Measurements from ENCODE around the gene VPS45. TPM values are rescaled to one million over a fixed set of nuclear protein-coding genes. Genes with fewer than 3 reads are reported as not detected.

VPS45 gene
- total and polyA plus RNA-seq, 10 donors: 16.2 to 62.8 (median 42.1) TPM

GRCh38 chr1:150171801-150172200 lies 104.2 kb downstream of the VPS45 start:
- TF ChIP-seq POLR2AphosphoS5 (IDR thresholded peaks at IDR 0.05): no peak
- no peak for TF ChIP-seq CTCF (IDR thresholded peaks at IDR 0.05 in 8 of 11, conservative IDR thresholded peaks at IDR 0.05 in 3 of 11)
- no peak for DNase-seq
- peaks cover 0 to 19% (median 9%) of the 10 kb centered on the region in 6 donors for H3K4me1 ChIP-seq
- H3K36me3 ChIP-seq: no peaks in the 10 kb centered on the region
- H3K27ac ChIP-seq: no peak overlapping the region
- WGBS, 5 donors: 78 to 88% (median 84%) methylated on average over 2 of the region's 2 CpGs
- no peaks in the 10 kb centered on the region for H3K9me3 ChIP-seq
- intact Hi-C loops (cut with DNase I; ENCODE audit: low total_unique reads): no loop called here
- no peaks in the 10 kb centered on the region for H3K27me3 ChIP-seq (replicated peaks in 1 of 7)
- no peak overlapping the region for H3K4me3 ChIP-seq

GRCh38 chr1:150173141-150173585 lies 105.6 kb downstream of the VPS45 start:
- no peak overlapping the region for H3K27ac ChIP-seq
- H3K4me3 ChIP-seq: no peak overlapping the region
- H3K36me3 ChIP-seq: no peaks in the 10 kb centered on the region
- peaks cover 0 to 30% (median 9%) of the 10 kb centered on the region in 6 donors for H3K4me1 ChIP-seq
- WGBS, 5 donors: 83 to 94% (median 91%) methylated on average over 7 of the region's 7 CpGs
- TF ChIP-seq POLR2AphosphoS5 (IDR thresholded peaks at IDR 0.05): no peak
- no peak for TF ChIP-seq POLR2A (IDR thresholded peaks at IDR 0.05)
- no peak for TF ChIP-seq CTCF (IDR thresholded peaks at IDR 0.05 in 8 of 11, conservative IDR thresholded peaks at IDR 0.05 in 3 of 11)
- H3K27me3 ChIP-seq (replicated peaks in 1 of 7): no peaks in the 10 kb centered on the region
- intact Hi-C loops (cut with DNase I; ENCODE audit: low total_unique reads): no loop called here
- DNase-seq: no peak
- H3K9me3 ChIP-seq: no peaks in the 10 kb centered on the region

- intact Hi-C loops (cut with DNase I; ENCODE audit: low total_unique reads): no loop called here
- 44 to 89% (median 75%) methylated on average over 3 of the region's 3 CpGs for WGBS, 5 donors
- Histone ChIP-seq H3K27ac (peak overlapping the region in 2 of 8 donors; percentile 30 to 37), H3K9me3 (no peaks in the 10 kb centered on the region), H3K4me3 (no peak overlapping the region), H3K4me1 (peaks cover 0 to 42% (median 0%) of the 10 kb centered on the region in 6 donors), H3K27me3 (replicated peaks in 1 of 7) (no peaks in the 10 kb centered on the region), H3K36me3 (no peaks in the 10 kb centered on the region)
- no peak for DNase-seq
- TF ChIP-seq POLR2A (IDR thresholded peaks at IDR 0.05) (no peak), CTCF (IDR thresholded peaks at IDR 0.05 in 8 of 11, conservative IDR thresholded peaks at IDR 0.05 in 3 of 11) (no peak), POLR2AphosphoS5 (IDR thresholded peaks at IDR 0.05) (no peak)
Measured at GRCh38 chr1:150176593-150176992, 109.0 kb downstream of the VPS45 start.

- H3K9me3 ChIP-seq: no peaks in the 10 kb centered on the region
- peaks cover 0 to 55% (median 2%) of the 10 kb centered on the region in 6 donors for H3K4me1 ChIP-seq
- no peaks in the 10 kb centered on the region for H3K36me3 ChIP-seq
- no peak for TF ChIP-seq POLR2A (IDR thresholded peaks at IDR 0.05)
- TF ChIP-seq POLR2AphosphoS5 (IDR thresholded peaks at IDR 0.05): no peak
- TF ChIP-seq CTCF (IDR thresholded peaks at IDR 0.05 in 8 of 11, conservative IDR thresholded peaks at IDR 0.05 in 3 of 11): no peak
- H3K27ac ChIP-seq: peak overlapping the region in 1 of 8 donors; percentile 10
- H3K4me3 ChIP-seq: no peak overlapping the region
- H3K27me3 ChIP-seq (replicated peaks in 1 of 7): no peaks in the 10 kb centered on the region
- DNase-seq: no peak
- intact Hi-C loops (cut with DNase I; ENCODE audit: low total_unique reads): no loop called here
Measured at GRCh38 chr1:150178548-150178947, 111.0 kb downstream of the VPS45 start.
